ENCODE data around the gene EFL1.

- TF ChIP-seq CTCF (IDR thresholded peaks at IDR 0.05; ENCODE audit: low read length) (no peak), EZH2 (IDR thresholded peaks at IDR 0.05; ENCODE audit: borderline replicate concordance, low read length) (no peak)
These were observed 76.4 kb downstream of the EFL1 start for GRCh38 chr15:82186161-82186560.

Measured in OCI-LY1 (cell line).